Caki2 (cell line): ENCODE measurements around the gene TTYH2. TPM values are rescaled to one million over a fixed set of nuclear protein-coding genes. Genes with fewer than 3 reads are reported as not detected.

ENCODE experiments used
- DNase-seq: peaks from one replicate; pipeline ENCODE4 v3.0.0-alpha.2; 2015; ENCODE audit warnings: low read depth
- in situ Hi-C: cut with HindIII; loops from 2 replicates; pipeline ENCODE4 v1.10.0; 2016; ENCODE audit warnings: low sequenced_read_pairs, low pct_unique_long_range_greater_than_20kb, mixed read lengths
- total RNA-seq: library from RNA; depleted of rRNA; stranded (reverse); fragments of >200 nt; shearing (Covaris generic); gene quantifications from 2 replicates; pipeline ENCODE4 v1.2.3, GENCODE V29; 2014; ENCODE audit warnings: low replicate concordance

Gene TTYH2
- total RNA-seq, 1 experiment from 2014 or later: 13.3 TPM

GRCh38 chr17:74224959-74225725, 11.8 kb downstream of the TTYH2 start:
- no peak for DNase-seq
- in situ Hi-C loops: no loop called here

GRCh38 chr17:74226252-74226651, 12.9 kb downstream of the TTYH2 start:
- in situ Hi-C loops: no loop called here
- DNase-seq: no peak

GRCh38 chr17:74227271-74228080, 14.1 kb downstream of the TTYH2 start:
- in situ Hi-C loops: no loop called here
- DNase-seq: no peak

- in situ Hi-C loops: no loop called here
- DNase-seq: no peak
Observed at GRCh38 chr17:74228306-74228978, 15.1 kb downstream of the TTYH2 start.

- in situ Hi-C loops: loop anchor here (10.0 kb wide), 1 partner anchor 64 kb away; no protein-coding TSS in a partner anchor
Observed at GRCh38 chr17:74230896-74231295, 17.5 kb downstream of the TTYH2 start.

GRCh38 chr17:74231928-74232907, 18.8 kb downstream of the TTYH2 start:
- in situ Hi-C loops: loop anchor here (10.0 kb wide), 1 partner anchor 63 kb away; no protein-coding TSS in a partner anchor
- no peak for DNase-seq

More at GRCh38 chr17:74230896-74231295, 17.5 kb downstream of the TTYH2 start:
- no peak for DNase-seq

- DNase-seq: no peak
- in situ Hi-C loops: loop anchor here (10.0 kb wide), 1 partner anchor 61 kb away; no protein-coding TSS in a partner anchor
Observed at GRCh38 chr17:74233937-74234336, 20.6 kb downstream of the TTYH2 start.

GRCh38 chr17:74234486-74234885, 21.1 kb downstream of the TTYH2 start:
- in situ Hi-C loops: loop anchor here (10.0 kb wide), 1 partner anchor 60 kb away; no protein-coding TSS in a partner anchor
- DNase-seq: no peak

- no peak for DNase-seq
- in situ Hi-C loops: loop anchor here (10.0 kb wide), 1 partner anchor 60 kb away; no protein-coding TSS in a partner anchor
Observed at GRCh38 chr17:74235040-74235581, 21.7 kb downstream of the TTYH2 start.

GRCh38 chr17:74235911-74236371, 22.6 kb downstream of the TTYH2 start:
- in situ Hi-C loops: loop anchor here (10.0 kb wide), 1 partner anchor 59 kb away; no protein-coding TSS in a partner anchor
- DNase-seq: no peak

- no peak for DNase-seq
- in situ Hi-C loops: loop anchor here (10.0 kb wide), 1 partner anchor 57 kb away; no protein-coding TSS in a partner anchor
Observed at GRCh38 chr17:74237321-74237720, 23.9 kb downstream of the TTYH2 start.

GRCh38 chr17:74239172-74239571, 25.8 kb downstream of the TTYH2 start:
- in situ Hi-C loops: loop anchor here (10.0 kb wide), 1 partner anchor 56 kb away; no protein-coding TSS in a partner anchor
- DNase-seq: no peak

GRCh38 chr17:74240618-74241205, 27.3 kb downstream of the TTYH2 start:
- in situ Hi-C loops: no loop called here
- no peak for DNase-seq

GRCh38 chr17:74241431-74241830, 28.1 kb downstream of the TTYH2 start:
- no peak for DNase-seq

GRCh38 chr17:74241847-74242246, 28.5 kb downstream of the TTYH2 start:
- in situ Hi-C loops: no loop called here
- DNase-seq: no peak

More at GRCh38 chr17:74241431-74241830, 28.1 kb downstream of the TTYH2 start:
- in situ Hi-C loops: no loop called here

- in situ Hi-C loops: no loop called here
- no peak for DNase-seq
Observed at GRCh38 chr17:74243013-74243755, 29.8 kb downstream of the TTYH2 start.
